HEK293 (cell line): ENCODE results near the gene HTT-AS.

Experiments used
- CTCF ChIA-PET: fragments of 350-600 bp; formaldehyde crosslinking; extraction: SDS; loops from one replicate; lab custom pipeline; 2021; ENCODE audit warnings: antibody characterized with exemption; lab: Yijun Ruan, JAX
- POLR2A ChIA-PET: fragments of 300-600 bp; formaldehyde crosslinking; extraction: SDS; loops from one replicate; lab custom pipeline; 2020; ENCODE audit warnings: antibody characterized with exemption, inconsistent platforms; lab: Yijun Ruan, JAX
- H3K27ac ChIP-seq: fragments of 200-500 bp; sonication (Bioruptor generic); 2 replicates; pipeline ENCODE4 v1.5.1; 2014; ENCODE audit warnings: low read depth, low read length, control low read depth, inconsistent platforms; ENCODE audit errors: extremely low read depth
- H3K36me3 ChIP-seq, 2 experiments: fragments of 200-500 bp in 1 of 2; sonication (Bioruptor generic) in 1 of 2; 1 replicate in 1 of 2; 2 replicates in 1 of 2; pipeline ENCODE4 v1.5.1; 2014 to 2017; ENCODE audit warnings: inconsistent platforms in 2 of 2, low read length in 2 of 2; ENCODE audit not compliant: control insufficient read depth in 2 of 2, insufficient read depth in 1 of 2
- H3K4me1 ChIP-seq: fragments of 200-500 bp; sonication (Bioruptor generic); 2 replicates; pipeline ENCODE4 v1.5.1; 2014; ENCODE audit warnings: mild to moderate bottlenecking, low read length, inconsistent platforms; ENCODE audit not compliant: control insufficient read depth, insufficient read depth
- H3K4me3 ChIP-seq: 2 replicates; pipeline ENCODE4 v1.5.1; 2011; ENCODE audit warnings: low read depth, mild to moderate bottlenecking, control low read depth, low read length, moderate library complexity
- H3K9me3 ChIP-seq: fragments of 200-500 bp; sonication (Bioruptor generic); 2 replicates; pipeline ENCODE4 v1.5.1; 2014; ENCODE audit warnings: low read depth, low read length, inconsistent platforms; ENCODE audit not compliant: control insufficient read depth, insufficient read depth
- GLI2 ChIP-seq: fragments of 450-650 bp; formaldehyde crosslinking; IDR thresholded peaks from 2 replicates; pipeline ENCODE4; 2017; ENCODE audit warnings: missing biosample characterization, missing genetic modification characterization, low read depth, borderline replicate concordance
- GLI4 ChIP-seq: fragments of 450-650 bp; formaldehyde crosslinking; IDR thresholded peaks from 2 replicates; pipeline ENCODE4 v1.5.1; 2016; ENCODE audit warnings: missing biosample characterization, missing genetic modification characterization
- HOXD13 ChIP-seq: sonication (generic); formaldehyde crosslinking; IDR thresholded peaks from 2 replicates; pipeline ENCODE4 v1.8.0; 2022; ENCODE audit warnings: missing genetic modification reagents, borderline replicate concordance
- SCRT2 ChIP-seq: fragments of 450-650 bp; formaldehyde crosslinking; IDR thresholded peaks from 2 replicates; pipeline ENCODE4 v1.5.1; 2016; ENCODE audit warnings: missing biosample characterization, missing genetic modification characterization
- SP3 ChIP-seq: fragments of 450-650 bp; formaldehyde crosslinking; IDR thresholded peaks from 2 replicates; pipeline ENCODE4 v1.5.1; 2016; ENCODE audit warnings: missing biosample characterization, missing genetic modification characterization
- ZNF146 ChIP-seq: fragments of 450-650 bp; formaldehyde crosslinking; IDR thresholded peaks from 2 replicates; pipeline ENCODE4 v1.5.1; 2016; ENCODE audit warnings: missing biosample characterization, missing genetic modification characterization
- ZNF157 ChIP-seq: fragments of 450-650 bp; formaldehyde crosslinking; IDR thresholded peaks from 2 replicates; pipeline ENCODE4 v1.5.1; 2016; ENCODE audit warnings: missing biosample characterization, missing genetic modification characterization
- ZNF184 ChIP-seq: fragments of 450-650 bp; IDR thresholded peaks from 2 replicates; pipeline ENCODE4 v1.5.1; 2018; ENCODE audit warnings: missing biosample characterization, mild to moderate bottlenecking, missing genetic modification characterization
- ZNF350 ChIP-seq: fragments of 450-650 bp; formaldehyde crosslinking; IDR thresholded peaks from 2 replicates; pipeline ENCODE4 v1.5.0; 2017; ENCODE audit warnings: missing biosample characterization, mild to moderate bottlenecking, missing genetic modification characterization
- ZNF354C ChIP-seq: fragments of 450-650 bp; formaldehyde crosslinking; IDR thresholded peaks from 2 replicates; pipeline ENCODE4 v1.5.1; 2016; ENCODE audit warnings: missing biosample characterization, missing genetic modification characterization, low read depth, borderline replicate concordance
- ZNF473 ChIP-seq: fragments of 450-650 bp; formaldehyde crosslinking; IDR thresholded peaks from 2 replicates; pipeline ENCODE4 v1.5.1; 2017; ENCODE audit warnings: missing biosample characterization, missing genetic modification characterization
- ZNF596 ChIP-seq: fragments of 450-650 bp; IDR thresholded peaks from 2 replicates; pipeline ENCODE4 v1.5.0; 2018; ENCODE audit warnings: missing biosample characterization, mild to moderate bottlenecking, missing genetic modification characterization, moderate library complexity
- ZNF677 ChIP-seq: fragments of 450-650 bp; IDR thresholded peaks from 2 replicates; pipeline ENCODE4 v1.5.0; 2018; ENCODE audit warnings: missing biosample characterization, mild to moderate bottlenecking, missing genetic modification characterization, moderate library complexity
- ZNF701 ChIP-seq: fragments of 450-650 bp; formaldehyde crosslinking; IDR thresholded peaks from 2 replicates; pipeline ENCODE4 v1.5.1; 2016; ENCODE audit warnings: missing biosample characterization, missing genetic modification characterization
- ZNF76 ChIP-seq: fragments of 450-650 bp; formaldehyde crosslinking; IDR thresholded peaks from 2 replicates; pipeline ENCODE4; 2016; ENCODE audit warnings: low read depth, missing biosample characterization, missing genetic modification characterization, borderline replicate concordance
- ZNF776 ChIP-seq: fragments of 450-650 bp; formaldehyde crosslinking; IDR thresholded peaks from 2 replicates; pipeline ENCODE4 v1.5.0; 2017; ENCODE audit warnings: missing biosample characterization, missing genetic modification characterization, borderline replicate concordance
- ZNF792 ChIP-seq: fragments of 450-650 bp; formaldehyde crosslinking; IDR thresholded peaks from 2 replicates; pipeline ENCODE4 v1.5.1; 2016; ENCODE audit warnings: missing biosample characterization, missing genetic modification characterization
- ZNF830 ChIP-seq: fragments of 450-650 bp; IDR thresholded peaks from 2 replicates; pipeline ENCODE4 v1.5.0; 2018; ENCODE audit warnings: missing biosample characterization, missing genetic modification characterization, low read depth, mild to moderate bottlenecking, moderate library complexity
- TF ChIP-seq, protein P1 (sequence below): fragments of 450-650 bp; formaldehyde crosslinking; IDR thresholded peaks from 2 replicates; pipeline ENCODE4 v1.5.1; 2016; ENCODE audit warnings: missing biosample characterization, missing genetic modification characterization
- TF ChIP-seq, protein P2 (sequence below): fragments of 450-650 bp; formaldehyde crosslinking; IDR thresholded peaks from 2 replicates; pipeline ENCODE4 v1.5.1; 2016; ENCODE audit warnings: missing biosample characterization, missing genetic modification characterization, low read depth
- TF ChIP-seq, protein P3 (sequence below): fragments of 450-650 bp; formaldehyde crosslinking; IDR thresholded peaks from 2 replicates; pipeline ENCODE4 v1.5.1; 2016; ENCODE audit warnings: missing biosample characterization, missing genetic modification characterization
- TF ChIP-seq, protein P4 (sequence below): fragments of 450-650 bp; IDR thresholded peaks from 2 replicates; pipeline ENCODE4 v1.5.1; 2018; ENCODE audit warnings: missing biosample characterization, mild to moderate bottlenecking, missing genetic modification characterization

HTT-AS gene

DNA sequence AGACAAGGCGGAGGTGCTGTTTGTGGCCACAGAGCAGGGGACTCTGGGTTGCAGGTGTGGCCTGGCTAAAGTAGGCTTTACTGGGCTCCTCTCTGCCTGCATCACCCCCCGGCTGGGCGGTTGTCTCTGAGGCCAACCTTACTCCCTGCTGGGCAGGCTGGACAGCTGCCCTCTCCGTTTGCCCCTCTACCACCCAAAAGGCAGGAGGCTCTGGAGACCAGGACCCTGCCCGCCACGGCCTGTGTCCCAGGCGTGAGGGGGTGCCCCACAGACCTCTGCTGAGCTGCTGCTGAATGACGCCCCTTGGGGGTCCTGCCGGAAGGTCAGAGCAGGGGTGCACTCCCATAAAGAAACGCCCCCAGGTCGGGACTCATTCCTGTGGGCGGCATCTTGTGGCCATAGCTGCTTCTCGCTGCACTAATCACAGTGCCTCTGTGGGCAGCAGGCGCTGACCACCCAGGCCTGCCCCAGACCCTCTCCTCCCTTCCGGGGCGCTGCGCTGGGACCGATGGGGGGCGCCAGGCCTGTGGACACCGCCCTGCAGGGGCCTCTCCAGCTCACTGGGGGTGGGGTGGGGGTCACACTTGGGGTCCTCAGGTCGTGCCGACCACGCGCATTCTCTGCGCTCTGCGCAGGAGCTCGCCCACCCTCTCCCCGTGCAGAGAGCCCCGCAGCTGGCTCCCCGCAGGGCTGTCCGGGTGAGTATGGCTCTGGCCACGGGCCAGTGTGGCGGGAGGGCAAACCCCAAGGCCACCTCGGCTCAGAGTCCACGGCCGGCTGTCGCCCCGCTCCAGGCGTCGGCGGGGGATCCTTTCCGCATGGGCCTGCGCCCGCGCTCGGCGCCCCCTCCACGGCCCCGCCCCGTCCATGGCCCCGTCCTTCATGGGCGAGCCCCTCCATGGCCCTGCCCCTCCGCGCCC lies 920 bp downstream of the HTT-AS start (continued):
- no peak for TF ChIP-seq ZNF830 (tag by site-specific recombination)
- no peak; the same call in 1 of the 2 replicates for TF ChIP-seq SP3 (tag by site-specific recombination)
- TF ChIP-seq SCRT2 (tag by site-specific recombination), result no peak
- no peak for TF ChIP-seq ZNF792 (tag by site-specific recombination)
- TF ChIP-seq, protein P1, sequence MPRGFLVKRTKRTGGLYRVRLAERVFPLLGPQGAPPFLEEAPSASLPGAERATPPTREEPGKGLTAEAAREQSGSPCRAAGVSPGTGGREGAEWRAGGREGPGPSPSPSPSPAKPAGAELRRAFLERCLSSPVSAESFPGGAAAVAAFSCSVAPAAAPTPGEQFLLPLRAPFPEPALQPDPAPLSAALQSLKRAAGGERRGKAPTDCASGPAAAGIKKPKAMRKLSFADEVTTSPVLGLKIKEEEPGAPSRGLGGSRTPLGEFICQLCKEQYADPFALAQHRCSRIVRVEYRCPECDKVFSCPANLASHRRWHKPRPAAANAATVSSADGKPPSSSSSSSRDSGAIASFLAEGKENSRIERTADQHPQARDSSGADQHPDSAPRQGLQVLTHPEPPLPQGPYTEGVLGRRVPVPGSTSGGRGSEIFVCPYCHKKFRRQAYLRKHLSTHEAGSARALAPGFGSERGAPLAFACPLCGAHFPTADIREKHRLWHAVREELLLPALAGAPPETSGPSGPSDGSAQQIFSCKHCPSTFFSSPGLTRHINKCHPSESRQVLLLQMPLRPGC (tag by site-specific recombination), result no peak
- TF ChIP-seq, protein P2, sequence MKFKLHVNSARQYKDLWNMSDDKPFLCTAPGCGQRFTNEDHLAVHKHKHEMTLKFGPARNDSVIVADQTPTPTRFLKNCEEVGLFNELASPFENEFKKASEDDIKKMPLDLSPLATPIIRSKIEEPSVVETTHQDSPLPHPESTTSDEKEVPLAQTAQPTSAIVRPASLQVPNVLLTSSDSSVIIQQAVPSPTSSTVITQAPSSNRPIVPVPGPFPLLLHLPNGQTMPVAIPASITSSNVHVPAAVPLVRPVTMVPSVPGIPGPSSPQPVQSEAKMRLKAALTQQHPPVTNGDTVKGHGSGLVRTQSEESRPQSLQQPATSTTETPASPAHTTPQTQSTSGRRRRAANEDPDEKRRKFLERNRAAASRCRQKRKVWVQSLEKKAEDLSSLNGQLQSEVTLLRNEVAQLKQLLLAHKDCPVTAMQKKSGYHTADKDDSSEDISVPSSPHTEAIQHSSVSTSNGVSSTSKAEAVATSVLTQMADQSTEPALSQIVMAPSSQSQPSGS, result no peak
- no peak for TF ChIP-seq ZNF776
- TF ChIP-seq ZNF596, result no peak
- no peak for TF ChIP-seq GLI4 (tag by site-specific recombination)
- no peak for TF ChIP-seq GLI2 (tag by site-specific recombination)
- TF ChIP-seq HOXD13 (CRISPR knock-in tag), result no peak
- TF ChIP-seq ZNF473 (tag by site-specific recombination), result no peak
- TF ChIP-seq, all 188 proteins: peak for 8

DNA sequence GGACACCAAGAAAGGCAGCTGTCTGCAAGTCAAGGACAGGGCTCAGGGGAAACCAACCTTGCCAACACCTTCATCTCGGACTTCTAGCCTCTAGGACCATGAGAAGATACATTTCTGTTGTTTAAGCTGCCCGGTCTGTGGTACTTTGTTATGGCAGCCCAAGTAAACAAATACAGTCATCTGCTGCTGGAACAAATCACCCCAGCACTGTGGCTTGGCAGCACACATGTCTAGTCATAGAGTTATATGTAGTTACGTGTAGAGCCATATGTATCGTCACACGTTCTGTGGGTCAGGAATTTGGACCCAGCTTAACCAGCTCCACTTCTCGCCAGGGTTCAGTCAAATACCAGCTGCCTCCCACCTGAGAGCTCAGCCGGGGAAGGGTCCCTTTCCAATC lies 2.5 kb downstream of the HTT-AS start:
- ChIA-PET POLR2A (interaction anchor here (0.6 kb wide), 1 partner anchor 12 kb away, joined by 6 read pairs; no protein-coding TSS in a partner anchor), CTCF (no interaction called here)
- no peak overlapping the region for H3K27ac ChIP-seq
- no peaks in the 10 kb centered on the region for H3K9me3 ChIP-seq
- no peaks in the 10 kb centered on the region for H3K36me3 ChIP-seq
- H3K4me3 ChIP-seq, result no peak overlapping the region
- TF ChIP-seq ZNF146 (tag by site-specific recombination), result no peak
- no peak for TF ChIP-seq ZNF76 (tag by site-specific recombination)
- no peak for TF ChIP-seq ZNF677
- TF ChIP-seq ZNF354C (tag by site-specific recombination), result no peak
- 0 out of 2 replicates have a peak, but pooled peaks cover 2% of the 10 kb centered on the region for H3K4me1 ChIP-seq

DNA sequence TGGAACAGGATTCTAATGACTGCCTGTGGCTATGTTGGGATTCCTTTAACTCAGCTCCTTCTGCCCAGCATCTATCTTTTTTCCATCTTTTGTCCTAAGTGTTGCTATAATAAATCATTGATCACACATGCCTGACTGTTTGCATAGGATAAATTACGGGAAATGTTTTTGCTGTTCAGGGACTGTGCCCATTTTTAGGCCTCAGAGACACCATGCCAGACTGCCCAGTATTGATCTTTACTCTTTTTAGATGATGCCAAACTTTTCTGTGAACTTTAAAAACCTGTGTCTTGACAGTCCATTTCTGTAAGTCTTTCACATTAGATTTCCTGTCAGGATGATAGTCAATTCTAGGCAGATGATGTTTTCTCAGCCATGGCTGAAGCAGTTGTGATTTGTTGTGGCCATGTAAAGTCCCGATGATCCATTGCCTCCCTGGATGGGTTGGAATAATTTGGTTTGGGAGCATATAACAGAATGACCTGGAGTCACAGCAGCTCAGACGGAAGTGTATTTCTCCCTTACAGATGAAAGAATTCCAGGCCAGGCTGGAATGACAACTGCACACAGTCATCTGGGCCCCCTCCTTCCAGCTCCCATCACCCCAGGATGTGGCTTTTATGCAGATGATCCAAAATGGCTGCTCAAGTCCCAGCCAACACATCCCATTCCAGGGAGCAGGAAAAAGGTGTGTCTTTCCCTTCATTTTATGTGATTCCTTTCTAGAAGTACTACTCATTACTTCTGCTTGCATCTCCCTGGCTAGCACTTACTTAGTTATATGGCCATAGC lies 3.4 kb downstream of the HTT-AS start:
- Histone ChIP-seq H3K9me3 (no peaks in the 10 kb centered on the region), H3K36me3 (no peaks in the 10 kb centered on the region), H3K27ac (no peak overlapping the region), H3K4me3 (no peak overlapping the region), H3K4me1 (no peaks in the 10 kb centered on the region)
- CTCF ChIA-PET, result no interaction called here
- POLR2A ChIA-PET, result no interaction called here
- TF ChIP-seq, protein P3, sequence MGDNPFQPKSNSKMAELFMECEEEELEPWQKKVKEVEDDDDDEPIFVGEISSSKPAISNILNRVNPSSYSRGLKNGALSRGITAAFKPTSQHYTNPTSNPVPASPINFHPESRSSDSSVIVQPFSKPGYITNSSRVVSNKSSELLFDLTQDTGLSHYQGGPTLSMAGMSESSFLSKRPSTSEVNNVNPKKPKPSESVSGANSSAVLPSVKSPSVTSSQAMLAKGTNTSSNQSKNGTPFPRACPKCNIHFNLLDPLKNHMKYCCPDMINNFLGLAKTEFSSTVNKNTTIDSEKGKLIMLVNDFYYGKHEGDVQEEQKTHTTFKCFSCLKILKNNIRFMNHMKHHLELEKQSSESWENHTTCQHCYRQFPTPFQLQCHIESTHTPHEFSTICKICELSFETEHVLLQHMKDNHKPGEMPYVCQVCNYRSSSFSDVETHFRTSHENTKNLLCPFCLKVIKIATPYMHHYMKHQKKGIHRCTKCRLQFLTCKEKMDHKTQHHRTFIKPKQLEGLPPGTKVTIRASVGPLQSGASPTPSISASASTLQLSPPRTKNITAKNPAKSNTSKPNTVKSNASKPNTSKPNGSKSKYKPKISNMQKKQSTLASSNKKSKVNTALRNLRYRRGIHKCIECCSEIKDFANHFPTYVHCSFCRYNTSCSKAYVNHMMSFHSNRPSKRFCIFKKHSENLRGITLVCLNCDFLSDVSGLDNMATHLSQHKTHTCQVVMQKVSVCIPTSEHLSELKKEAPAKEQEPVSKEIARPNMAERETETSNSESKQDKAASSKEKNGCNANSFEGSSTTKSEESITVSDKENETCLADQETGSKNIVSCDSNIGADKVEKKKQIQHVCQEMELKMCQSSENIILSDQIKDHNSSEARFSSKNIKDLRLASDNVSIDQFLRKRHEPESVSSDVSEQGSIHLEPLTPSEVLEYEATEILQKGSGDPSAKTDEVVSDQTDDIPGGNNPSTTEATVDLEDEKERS (tag by site-specific recombination), result no peak
- TF ChIP-seq, protein P4, sequence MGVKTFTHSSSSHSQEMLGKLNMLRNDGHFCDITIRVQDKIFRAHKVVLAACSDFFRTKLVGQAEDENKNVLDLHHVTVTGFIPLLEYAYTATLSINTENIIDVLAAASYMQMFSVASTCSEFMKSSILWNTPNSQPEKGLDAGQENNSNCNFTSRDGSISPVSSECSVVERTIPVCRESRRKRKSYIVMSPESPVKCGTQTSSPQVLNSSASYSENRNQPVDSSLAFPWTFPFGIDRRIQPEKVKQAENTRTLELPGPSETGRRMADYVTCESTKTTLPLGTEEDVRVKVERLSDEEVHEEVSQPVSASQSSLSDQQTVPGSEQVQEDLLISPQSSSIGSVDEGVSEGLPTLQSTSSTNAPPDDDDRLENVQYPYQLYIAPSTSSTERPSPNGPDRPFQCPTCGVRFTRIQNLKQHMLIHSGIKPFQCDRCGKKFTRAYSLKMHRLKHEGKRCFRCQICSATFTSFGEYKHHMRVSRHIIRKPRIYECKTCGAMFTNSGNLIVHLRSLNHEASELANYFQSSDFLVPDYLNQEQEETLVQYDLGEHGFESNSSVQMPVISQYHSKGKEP (tag by site-specific recombination), result no peak
- TF ChIP-seq ZNF350 (tag by site-specific recombination) (no peak), ZNF701 (tag by site-specific recombination) (no peak), ZNF157 (no peak), ZNF184 (tag by site-specific recombination) (no peak)
